ENCODE results near the gene GALNT14. TPM values are rescaled to one million over a fixed set of nuclear protein-coding genes. Genes with fewer than 3 reads are reported as not detected.
A peak's percentile ranks its signal among the peaks of the same experiment; 100 is the strongest.

The GALNT14 gene
- total and polyA plus RNA-seq, 2 of the 13 experiments (the other 11 are each of a cell fraction or from before 2014, with no cell fraction given) = not detected

- Histone ChIP-seq H3K9me3 (ENCODE audit: low read length) (no peaks in the 10 kb centered on the region), H3K27me3 (ENCODE audit: control insufficient read depth in 1 of 2, insufficient read depth in 2 of 2, low read length in 2 of 2) (peaks cover 0 to 10% of the 10 kb centered on the region in 2 experiments; a peak in 1 of 5 replicates), H3K36me3 (replicated peaks in 1 of 2; ENCODE audit: control insufficient read depth in 1 of 2, insufficient read depth in 2 of 2, low read length in 2 of 2) (no peaks in the 10 kb centered on the region), H4K20me1 (ENCODE audit: insufficient read depth, low read length) (no peaks in the 10 kb centered on the region), H3K4me3 (replicated peaks in 1 of 3; ENCODE audit: insufficient read depth in 1 of 3, low read depth in 2 of 3, low read length in 3 of 3) (no peak overlapping the region), H3K27ac (ENCODE audit: extremely low read length, insufficient read depth, low read length) (no peak overlapping the region), H3K9ac (ENCODE audit: insufficient read depth, low read depth, low read length) (no peak overlapping the region), H3K79me2 (ENCODE audit: insufficient read depth, low read length) (no peaks in the 10 kb centered on the region), H2AFZ (ENCODE audit: low read length) (no peak overlapping the region), H3K4me2 (ENCODE audit: low read depth, low read length) (no peak overlapping the region), H3K4me1 (ENCODE audit: insufficient read depth, low read length) (no peaks in the 10 kb centered on the region)
- FAIRE-seq (no peak), DNase-seq (ENCODE audit: low spot score) (no peak), ATAC-seq (no peak)
- 4% methylated on average over 5 of the region's 5 CpGs for WGBS (ENCODE audit: low lambda C conversion rate)
- intact Hi-C loops (cut with micrococcal nuclease; ENCODE audit: unreplicated experiment) = no loop called here
- no TSS peak for BruUV-seq (replicated peaks)
- ChIA-PET CTCF (ENCODE audit: low intra/inter-chr PET ratio, low total read pairs) (no interaction called here), POLR2A (no interaction called here)
- TF ChIP-seq SUZ12 (IDR thresholded peaks at IDR 0.05; ENCODE audit: low read depth, low read length) (no peak), MNT (IDR thresholded peaks at IDR 0.05) (peak; percentile 91)
- in situ Hi-C loops (cut with HindIII; ENCODE audit: extremely low pct_ligation_motif_present, low pct_unique_long_range_greater_than_20kb) = no loop called here
These were observed 217.7 kb downstream of the GALNT14 start for GRCh38 chr2:30920511-30920910.

- Histone ChIP-seq H3K9me3 (ENCODE audit: low read length) (no peaks in the 10 kb centered on the region), H3K4me2 (ENCODE audit: low read depth, low read length) (no peak overlapping the region), H3K36me3 (replicated peaks in 1 of 2; ENCODE audit: control insufficient read depth in 1 of 2, insufficient read depth in 2 of 2, low read length in 2 of 2) (no peaks in the 10 kb centered on the region), H4K20me1 (ENCODE audit: insufficient read depth, low read length) (no peaks in the 10 kb centered on the region), H3K27me3 (ENCODE audit: control insufficient read depth in 1 of 2, insufficient read depth in 2 of 2, low read length in 2 of 2) (no peaks in the 10 kb centered on the region; a peak in 1 of 5 replicates), H3K79me2 (ENCODE audit: insufficient read depth, low read length) (no peaks in the 10 kb centered on the region), H3K27ac (ENCODE audit: extremely low read length, insufficient read depth, low read length) (no peak overlapping the region), H2AFZ (ENCODE audit: low read length) (no peak overlapping the region), H3K9ac (ENCODE audit: insufficient read depth, low read depth, low read length) (no peak overlapping the region), H3K4me3 (replicated peaks in 1 of 3; ENCODE audit: insufficient read depth in 1 of 3, low read depth in 2 of 3, low read length in 3 of 3) (no peak overlapping the region), H3K4me1 (ENCODE audit: insufficient read depth, low read length) (no peaks in the 10 kb centered on the region)
- ChIA-PET CTCF (ENCODE audit: low intra/inter-chr PET ratio, low total read pairs) (no interaction called here), POLR2A (no interaction called here)
- in situ Hi-C loops (cut with HindIII; ENCODE audit: extremely low pct_ligation_motif_present, low pct_unique_long_range_greater_than_20kb) (no loop called here), intact Hi-C loops (cut with micrococcal nuclease; ENCODE audit: unreplicated experiment) (loop anchor here (2.0 kb wide), 2 partner anchors 201 to 417 kb away; no protein-coding TSS in a partner anchor)
- TF ChIP-seq ZFY (CRISPR knock-in tag; IDR thresholded peaks at IDR 0.05) = 0 out of 2 replicates have a peak, but pooled peaks have one; percentile 20
- TF ChIP-seq ZNF207 (IDR thresholded peaks at IDR 0.05; ENCODE audit: borderline replicate concordance) = no peak
- TF ChIP-seq, protein P1, sequence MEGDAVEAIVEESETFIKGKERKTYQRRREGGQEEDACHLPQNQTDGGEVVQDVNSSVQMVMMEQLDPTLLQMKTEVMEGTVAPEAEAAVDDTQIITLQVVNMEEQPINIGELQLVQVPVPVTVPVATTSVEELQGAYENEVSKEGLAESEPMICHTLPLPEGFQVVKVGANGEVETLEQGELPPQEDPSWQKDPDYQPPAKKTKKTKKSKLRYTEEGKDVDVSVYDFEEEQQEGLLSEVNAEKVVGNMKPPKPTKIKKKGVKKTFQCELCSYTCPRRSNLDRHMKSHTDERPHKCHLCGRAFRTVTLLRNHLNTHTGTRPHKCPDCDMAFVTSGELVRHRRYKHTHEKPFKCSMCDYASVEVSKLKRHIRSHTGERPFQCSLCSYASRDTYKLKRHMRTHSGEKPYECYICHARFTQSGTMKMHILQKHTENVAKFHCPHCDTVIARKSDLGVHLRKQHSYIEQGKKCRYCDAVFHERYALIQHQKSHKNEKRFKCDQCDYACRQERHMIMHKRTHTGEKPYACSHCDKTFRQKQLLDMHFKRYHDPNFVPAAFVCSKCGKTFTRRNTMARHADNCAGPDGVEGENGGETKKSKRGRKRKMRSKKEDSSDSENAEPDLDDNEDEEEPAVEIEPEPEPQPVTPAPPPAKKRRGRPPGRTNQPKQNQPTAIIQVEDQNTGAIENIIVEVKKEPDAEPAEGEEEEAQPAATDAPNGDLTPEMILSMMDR (CRISPR knock-in tag; IDR thresholded peaks at IDR 0.05) = peak; percentile 58
- 0 out of 2 replicates have a peak, but pooled peaks have one; percentile 23 for TF ChIP-seq ZNF768 (CRISPR knock-in tag; IDR thresholded peaks at IDR 0.05)
- no peak for TF ChIP-seq ZNF256 (CRISPR knock-in tag; conservative IDR thresholded peaks at IDR 0.05)
- TF ChIP-seq STAG1 (CRISPR knock-in tag; IDR thresholded peaks at IDR 0.05) = peak; percentile 35
- FAIRE-seq (peak; percentile 64), ATAC-seq (peak; percentile 94), DNase-seq (ENCODE audit: low spot score) (peak; percentile 22)
- 1% methylated on average over 3 of the region's 3 CpGs for WGBS (ENCODE audit: low lambda C conversion rate)
- no TSS peak for BruUV-seq (replicated peaks)
These were observed 222.8 kb downstream of the GALNT14 start for GRCh38 chr2:30915486-30915885.
